HepG2 (cell line): ENCODE measurements around the gene ZNF732. TPM values are rescaled to one million over a fixed set of nuclear protein-coding genes. Genes with fewer than 3 reads are reported as not detected.

Source experiments
- ATAC-seq: fragments of 200-7000 bp; cut with Tn5 transposase; 3 replicates; pipeline ENCODE4 v1.9.1; 2020; ENCODE audit warnings: mild to moderate bottlenecking, moderate library complexity
- BruUV-seq: library from RNA; stranded (reverse); fragments of 400-500 nt; replicated peaks from 2 replicates; lab custom pipeline; 2021; lab: Mats Ljungman, UMichigan
- CTCF ChIA-PET: fragments of 300-600 bp; formaldehyde crosslinking; extraction: SDS; loops from one replicate; lab custom pipeline; 2021; ENCODE audit warnings: low total read pairs, inconsistent platforms, low intra/inter-chr PET ratio; lab: Yijun Ruan, JAX
- POLR2A ChIA-PET: fragments of 350-600 bp; sonication (Branson Sonifier 250); formaldehyde crosslinking; loops from one replicate; lab custom pipeline; 2020; ENCODE audit warnings: antibody characterized with exemption, inconsistent platforms; lab: Yijun Ruan, JAX
- DNase-seq: peaks from one replicate; pipeline ENCODE4 v3.0.0-alpha.2; 2015; ENCODE audit warnings: low spot score
- FAIRE-seq: peaks from 3 replicates; lab custom pipeline; 2011; peaks lifted over from hg19 to GRCh38; lab: Jason Lieb, UNC
- H2AFZ ChIP-seq: one replicate; pipeline ENCODE4 v1.6.1; 2011; ENCODE audit warnings: low read length, inconsistent platforms
- H3K27ac ChIP-seq: fragments of 300-600 bp; 3 replicates; pipeline ENCODE4 v1.8.0; 2011; ENCODE audit warnings: mixed run types, mild to moderate bottlenecking, mixed read lengths, low read length, inconsistent platforms; ENCODE audit not compliant: insufficient read depth; ENCODE audit errors: extremely low read length
- H3K27me3 ChIP-seq, 2 experiments: fragments of 200-600 bp in 1 of 2; 2 replicates in 1 of 2; 3 replicates in 1 of 2; pipeline versions ENCODE4 v1.6.0 to v1.8.0; 2011; ENCODE audit warnings: low read length in 2 of 2, mild to moderate bottlenecking in 2 of 2, moderate library complexity in 2 of 2, inconsistent platforms in 1 of 2; ENCODE audit not compliant: insufficient read depth in 2 of 2, control insufficient read depth in 1 of 2
- H3K36me3 ChIP-seq, 2 experiments: fragments of 200-600 bp in 1 of 2; replicated peaks in 1 of 2; 2 replicates in 1 of 2; 3 replicates in 1 of 2; pipeline versions ENCODE4 v1.5.1 to v1.8.0; 2011; ENCODE audit warnings: low read length in 2 of 2, inconsistent platforms in 1 of 2; ENCODE audit not compliant: insufficient read depth in 2 of 2, control insufficient read depth in 1 of 2
- H3K4me1 ChIP-seq: 2 replicates; pipeline ENCODE4 v1.5.1; 2012; ENCODE audit warnings: low read length, inconsistent platforms; ENCODE audit not compliant: insufficient read depth
- H3K4me2 ChIP-seq: 2 replicates; pipeline ENCODE4 v1.6.0; 2011; ENCODE audit warnings: low read depth, low read length, inconsistent platforms
- H3K4me3 ChIP-seq, 3 experiments: fragments of 200-600 bp in 1 of 3; sonication (generic), shearing (Covaris generic) in 1 of 3; replicated peaks in 1 of 3; 2 replicates each; pipeline ENCODE4 v1.5.1; 2011 to 2016; ENCODE audit warnings: low read length in 3 of 3, inconsistent platforms in 2 of 3, low read depth in 2 of 3, mild to moderate bottlenecking in 2 of 3, control low read depth in 1 of 3, mixed read lengths in 1 of 3; ENCODE audit not compliant: insufficient read depth in 1 of 3
- H3K79me2 ChIP-seq: one replicate; pipeline ENCODE4 v1.6.1; 2011; ENCODE audit warnings: low read length, inconsistent platforms; ENCODE audit not compliant: insufficient read depth
- H3K9ac ChIP-seq: 2 replicates; pipeline ENCODE4 v1.6.0; 2011; ENCODE audit warnings: mild to moderate bottlenecking, low read depth, low read length, inconsistent platforms; ENCODE audit not compliant: insufficient read depth
- H3K9me3 ChIP-seq: 2 replicates; pipeline ENCODE4 v1.5.1; 2012; ENCODE audit warnings: mild to moderate bottlenecking, low read length
- H4K20me1 ChIP-seq: 2 replicates; pipeline ENCODE4 v1.6.0; 2011; ENCODE audit warnings: inconsistent platforms, mild to moderate bottlenecking, low read length, moderate library complexity; ENCODE audit not compliant: insufficient read depth
- ARNTL ChIP-seq: sonication (generic); formaldehyde crosslinking; IDR thresholded peaks from 2 replicates; pipeline ENCODE4 v1.4.0; 2020; ENCODE audit warnings: mild to moderate bottlenecking, missing genetic modification reagents
- CCDC6 ChIP-seq: sonication (generic); formaldehyde crosslinking; IDR thresholded peaks from 2 replicates; pipeline ENCODE4 v1.8.1; 2022; ENCODE audit warnings: mild to moderate bottlenecking, missing genetic modification reagents, moderate library complexity
- EZH2 ChIP-seq: conservative IDR thresholded peaks from 2 replicates; pipeline ENCODE4 v1.6.1; 2012; ENCODE audit warnings: mild to moderate bottlenecking, low read depth, low read length, moderate library complexity
- MAFF ChIP-seq: IDR thresholded peaks from 2 replicates; pipeline ENCODE4 v1.6.1; 2011; ENCODE audit warnings: low read depth, low read length, improper control_type of control experiment
- MAFK ChIP-seq, 2 experiments: IDR thresholded peaks in 1 of 2; conservative IDR thresholded peaks in 1 of 2; 2 replicates each; pipeline ENCODE4 v1.6.1; 2011; ENCODE audit warnings: improper control_type of control experiment in 2 of 2, low read length in 2 of 2
- MZF1 ChIP-seq: sonication (generic); formaldehyde crosslinking; IDR thresholded peaks from 2 replicates; pipeline ENCODE4 v1.8.1; 2023; ENCODE audit warnings: mild to moderate bottlenecking, missing genetic modification reagents, borderline replicate concordance
- SP1 ChIP-seq, 2 experiments: fragments of 450-650 bp in 1 of 2; sonication (generic) in 1 of 2; formaldehyde crosslinking in 1 of 2; IDR thresholded peaks; 2 replicates each; pipeline versions ENCODE4 v1.4.0 to v1.6.1; 2016 to 2020; ENCODE audit warnings: missing genetic modification reagents in 1 of 2
- ZBTB38 ChIP-seq: sonication (generic); formaldehyde crosslinking; IDR thresholded peaks from 2 replicates; pipeline ENCODE4 v1.5.1; 2020; ENCODE audit warnings: mild to moderate bottlenecking, missing genetic modification reagents
- ZNF83 ChIP-seq: sonication (generic); formaldehyde crosslinking; IDR thresholded peaks from 2 replicates; pipeline ENCODE4 v1.4.0; 2020; ENCODE audit warnings: missing genetic modification reagents, mild to moderate bottlenecking, borderline replicate concordance
- WGBS: methylation state at CpG from one replicate; pipeline ENCODE4 v1.1.6; 2017; ENCODE audit warnings: low lambda C conversion rate; 5-methylcytosine and 5-hydroxymethylcytosine counted together
- in situ Hi-C: cut with HindIII; loops from 2 replicates; pipeline ENCODE4 v1.10.0; 2017; ENCODE audit warnings: low pct_unique_long_range_greater_than_20kb; ENCODE audit not compliant: extremely low pct_ligation_motif_present
- intact Hi-C: fragments of 100-400 bp; cut with micrococcal nuclease; formaldehyde crosslinking; loops from one replicate; pipeline ENCODE4 v1.10.0; 2022; ENCODE audit not compliant: unreplicated experiment
- polyA plus RNA-seq, 8 experiments: library from polyadenylated mRNA; depleted of rRNA in 3 of 8; stranded (reverse) in 7 of 8; unstranded in 1 of 8; fragments of >200 nt; fragmentation: Illumina TruSeq in 4 of 8; extraction: Trizol in 4 of 8; gene quantifications; 2 replicates each; pipeline versions ENCODE4 v1.2.1 to v1.2.3, GENCODE V29; 2011 to 2016; ENCODE audit warnings: low read depth in 4 of 8, missing spikeins in 1 of 8, mixed read lengths in 1 of 8; ENCODE audit not compliant: insufficient read depth in 1 of 8
- total RNA-seq, 5 experiments: library from RNA; depleted of rRNA; stranded (reverse); fragments of >200 nt; fragmentation: Illumina TruSeq; extraction: Trizol; gene quantifications; 2 replicates each; pipeline ENCODE4 v1.2.3, GENCODE V29; 2016; ENCODE audit warnings: low read depth in 1 of 5
- TF ChIP-seq, protein P1 (sequence below): sonication (generic); formaldehyde crosslinking; IDR thresholded peaks from 2 replicates; pipeline ENCODE4 v1.4.0; 2020; ENCODE audit warnings: missing genetic modification reagents, mild to moderate bottlenecking, borderline replicate concordance

ZNF732 gene
- total and polyA plus RNA-seq, 2 of the 13 experiments (the other 11 are each of a cell fraction or from before 2014, with no cell fraction given) = not detected

- ChIA-PET POLR2A (no interaction called here), CTCF (no interaction called here)
- intact Hi-C loops (no loop called here), in situ Hi-C loops (no loop called here)
- no peaks in the 10 kb centered on the region for H4K20me1 ChIP-seq
- H3K4me2 ChIP-seq = no peak overlapping the region
- peaks cover 84% of the 10 kb centered on the region for H3K9me3 ChIP-seq
- H3K27me3 ChIP-seq = no peaks in the 10 kb centered on the region
- ATAC-seq (no peak), FAIRE-seq (no peak), DNase-seq (no peak)
- H2AFZ ChIP-seq = no peak overlapping the region
- H3K4me1 ChIP-seq = no peaks in the 10 kb centered on the region
- H3K79me2 ChIP-seq = no peaks in the 10 kb centered on the region
- TF ChIP-seq MAFK (conservative IDR thresholded peaks at IDR 0.05 in 1 of 2, IDR thresholded peaks at IDR 0.05 in 1 of 2; ENCODE audit: low read length in 2 of 2) (peak; percentile 41 to 75; a peak in 2 of 4 replicates), SP1 (IDR thresholded peaks at IDR 0.05) (no peak), SP1 (CRISPR knock-in tag; IDR thresholded peaks at IDR 0.05) (no peak), EZH2 (no peak), MAFF (peak; percentile 64; the same call in 1 of the 2 replicates)
- H3K36me3 ChIP-seq = no peaks in the 10 kb centered on the region
- no TSS peak for BruUV-seq
- H3K9ac ChIP-seq = no peak overlapping the region
- H3K27ac ChIP-seq = no peak overlapping the region
- no peak overlapping the region for H3K4me3 ChIP-seq
- 18% methylated on average over 3 of the region's 3 CpGs for WGBS
Observed at GRCh38 chr4:294732-295131, 10.5 kb downstream of the ZNF732 start.

DNA sequence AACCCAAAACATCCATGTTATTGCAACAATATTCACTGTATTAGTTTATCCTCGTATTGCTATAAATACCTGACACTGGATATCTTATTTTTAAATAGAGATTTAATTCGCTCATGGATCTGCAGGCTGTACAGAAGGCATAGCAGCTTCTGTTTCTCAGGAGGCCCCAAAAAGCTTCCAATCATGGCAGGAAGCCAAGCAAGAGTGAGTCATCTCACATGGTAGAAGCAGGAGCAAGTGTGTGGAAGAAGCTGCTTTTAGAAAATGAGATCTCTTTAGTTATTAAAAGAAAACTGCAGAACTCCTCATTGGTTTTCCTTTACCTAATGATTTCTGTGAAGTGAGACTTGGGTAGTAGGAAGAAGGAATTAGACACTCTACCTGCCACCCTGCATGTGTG, 16.4 kb downstream of the ZNF732 start:
- H4K20me1 ChIP-seq = no peaks in the 10 kb centered on the region
- H3K36me3 ChIP-seq = no peaks in the 10 kb centered on the region
- H3K4me2 ChIP-seq = no peak overlapping the region
- H3K79me2 ChIP-seq = no peaks in the 10 kb centered on the region
- no peak overlapping the region for H3K4me3 ChIP-seq
- H3K27me3 ChIP-seq = no peaks in the 10 kb centered on the region
- peaks cover 77% of the 10 kb centered on the region for H3K9me3 ChIP-seq
- no peak for DNase-seq
- no peak for ATAC-seq
- in situ Hi-C loops = no loop called here
- CTCF ChIA-PET = no interaction called here
- FAIRE-seq = no peak
- BruUV-seq = no TSS peak
- no peak overlapping the region for H2AFZ ChIP-seq
- no peaks in the 10 kb centered on the region for H3K4me1 ChIP-seq
- no peak overlapping the region for H3K27ac ChIP-seq
- POLR2A ChIA-PET = no interaction called here
- no peak overlapping the region for H3K9ac ChIP-seq
- intact Hi-C loops = no loop called here
- 0% methylated on average over 2 of the region's 2 CpGs for WGBS
- TF ChIP-seq ZNF83 (no peak), ARNTL (no peak), ZBTB38 (CRISPR knock-in tag) (no peak), CCDC6 (CRISPR knock-in tag) (no peak), MZF1 (CRISPR knock-in tag) (no peak)
- TF ChIP-seq, protein P1, sequence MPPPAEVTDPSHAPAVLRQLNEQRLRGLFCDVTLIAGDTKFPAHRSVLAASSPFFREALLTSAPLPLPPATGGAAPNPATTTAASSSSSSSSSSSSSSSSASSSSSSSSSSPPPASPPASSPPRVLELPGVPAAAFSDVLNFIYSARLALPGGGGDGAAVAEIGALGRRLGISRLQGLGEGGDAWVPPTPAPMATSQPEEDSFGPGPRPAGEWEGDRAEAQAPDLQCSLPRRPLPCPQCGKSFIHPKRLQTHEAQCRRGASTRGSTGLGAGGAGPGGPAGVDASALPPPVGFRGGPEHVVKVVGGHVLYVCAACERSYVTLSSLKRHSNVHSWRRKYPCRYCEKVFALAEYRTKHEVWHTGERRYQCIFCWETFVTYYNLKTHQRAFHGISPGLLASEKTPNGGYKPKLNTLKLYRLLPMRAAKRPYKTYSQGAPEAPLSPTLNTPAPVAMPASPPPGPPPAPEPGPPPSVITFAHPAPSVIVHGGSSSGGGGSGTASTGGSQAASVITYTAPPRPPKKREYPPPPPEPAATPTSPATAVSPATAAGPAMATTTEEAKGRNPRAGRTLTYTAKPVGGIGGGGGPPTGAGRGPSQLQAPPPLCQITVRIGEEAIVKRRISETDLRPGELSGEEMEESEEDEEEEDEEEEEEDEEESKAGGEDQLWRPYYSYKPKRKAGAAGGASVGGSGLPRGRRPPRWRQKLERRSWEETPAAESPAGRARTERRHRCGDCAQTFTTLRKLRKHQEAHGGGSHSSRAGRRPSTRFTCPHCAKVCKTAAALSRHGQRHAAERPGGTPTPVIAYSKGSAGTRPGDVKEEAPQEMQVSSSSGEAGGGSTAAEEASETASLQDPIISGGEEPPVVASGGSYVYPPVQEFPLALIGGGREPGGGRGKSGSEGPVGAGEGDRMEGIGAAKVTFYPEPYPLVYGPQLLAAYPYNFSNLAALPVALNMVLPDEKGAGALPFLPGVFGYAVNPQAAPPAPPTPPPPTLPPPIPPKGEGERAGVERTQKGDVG (CRISPR knock-in tag) = no peak
